D721Med (cell line): ENCODE measurements around the gene CPSF7.

Source experiments
- DNase-seq: peaks from one replicate; pipeline ENCODE4 v3.0.0; 2011; ENCODE audit warnings: low spot score; ENCODE audit not compliant: insufficient read length
- FAIRE-seq: peaks from 2 replicates; lab custom pipeline; 2011; peaks lifted over from hg19 to GRCh38; lab: Jason Lieb, UNC
- TF ChIP-seq, protein P1 (sequence below): IDR thresholded peaks from 2 replicates; pipeline ENCODE4 v1.5.1; 2012; ENCODE audit warnings: mild to moderate bottlenecking, control low read depth; ENCODE audit not compliant: insufficient read depth; ENCODE audit errors: missing control alignments

Gene CPSF7

GRCh38 chr11:61454520-61454919 is 24.7 kb upstream of the CPSF7 start:
- DNase-seq (no peak), FAIRE-seq (no peak)
- TF ChIP-seq, protein P1, sequence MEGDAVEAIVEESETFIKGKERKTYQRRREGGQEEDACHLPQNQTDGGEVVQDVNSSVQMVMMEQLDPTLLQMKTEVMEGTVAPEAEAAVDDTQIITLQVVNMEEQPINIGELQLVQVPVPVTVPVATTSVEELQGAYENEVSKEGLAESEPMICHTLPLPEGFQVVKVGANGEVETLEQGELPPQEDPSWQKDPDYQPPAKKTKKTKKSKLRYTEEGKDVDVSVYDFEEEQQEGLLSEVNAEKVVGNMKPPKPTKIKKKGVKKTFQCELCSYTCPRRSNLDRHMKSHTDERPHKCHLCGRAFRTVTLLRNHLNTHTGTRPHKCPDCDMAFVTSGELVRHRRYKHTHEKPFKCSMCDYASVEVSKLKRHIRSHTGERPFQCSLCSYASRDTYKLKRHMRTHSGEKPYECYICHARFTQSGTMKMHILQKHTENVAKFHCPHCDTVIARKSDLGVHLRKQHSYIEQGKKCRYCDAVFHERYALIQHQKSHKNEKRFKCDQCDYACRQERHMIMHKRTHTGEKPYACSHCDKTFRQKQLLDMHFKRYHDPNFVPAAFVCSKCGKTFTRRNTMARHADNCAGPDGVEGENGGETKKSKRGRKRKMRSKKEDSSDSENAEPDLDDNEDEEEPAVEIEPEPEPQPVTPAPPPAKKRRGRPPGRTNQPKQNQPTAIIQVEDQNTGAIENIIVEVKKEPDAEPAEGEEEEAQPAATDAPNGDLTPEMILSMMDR: no peak

DNA sequence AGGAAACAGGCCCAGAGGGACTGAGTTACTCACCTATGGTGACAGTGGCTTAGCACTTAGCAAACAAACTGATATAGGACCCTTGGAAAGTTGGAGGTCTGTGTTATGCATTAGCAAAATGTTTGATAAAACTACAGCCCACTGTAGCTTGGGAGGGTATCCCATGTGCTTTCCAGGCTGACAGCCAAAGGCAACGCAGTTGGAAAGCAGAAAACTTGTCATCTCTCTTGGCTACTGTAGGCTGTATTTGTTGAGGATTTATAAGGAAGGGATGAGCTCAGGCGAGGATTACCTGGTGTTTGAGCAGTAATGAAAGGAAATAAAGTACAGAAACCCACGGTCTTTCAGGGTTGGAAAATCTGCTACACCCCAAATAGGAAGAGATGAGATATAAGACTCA is 23.9 kb upstream of the CPSF7 start:
- FAIRE-seq: no peak
- no peak for DNase-seq
- TF ChIP-seq, protein P1: no peak

DNA sequence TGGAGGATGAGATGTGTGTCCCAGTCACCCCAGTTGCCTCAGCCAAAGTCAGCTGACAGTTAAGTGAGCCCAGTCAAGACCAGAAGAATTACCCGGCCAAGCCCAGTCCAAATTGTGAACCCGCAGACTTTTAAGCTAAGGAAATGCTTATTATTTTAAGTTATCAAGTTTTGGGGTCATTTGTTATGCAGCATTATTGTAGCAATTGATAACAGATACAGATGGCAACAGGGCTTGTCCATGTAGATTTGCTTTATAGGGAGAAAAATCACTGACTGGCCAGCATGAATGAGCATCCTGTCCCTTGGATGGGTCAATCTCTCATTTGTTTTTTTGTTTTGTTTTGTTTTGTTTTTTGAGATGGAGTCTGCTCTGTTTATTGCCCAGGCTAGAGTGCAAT is 23.1 kb upstream of the CPSF7 start:
- TF ChIP-seq, protein P1: no peak
- DNase-seq (no peak), FAIRE-seq (no peak)

GRCh38 chr11:61448552-61448927 is 18.8 kb upstream of the CPSF7 start:
- TF ChIP-seq, protein P1: no peak
- no peak for FAIRE-seq

DNA sequence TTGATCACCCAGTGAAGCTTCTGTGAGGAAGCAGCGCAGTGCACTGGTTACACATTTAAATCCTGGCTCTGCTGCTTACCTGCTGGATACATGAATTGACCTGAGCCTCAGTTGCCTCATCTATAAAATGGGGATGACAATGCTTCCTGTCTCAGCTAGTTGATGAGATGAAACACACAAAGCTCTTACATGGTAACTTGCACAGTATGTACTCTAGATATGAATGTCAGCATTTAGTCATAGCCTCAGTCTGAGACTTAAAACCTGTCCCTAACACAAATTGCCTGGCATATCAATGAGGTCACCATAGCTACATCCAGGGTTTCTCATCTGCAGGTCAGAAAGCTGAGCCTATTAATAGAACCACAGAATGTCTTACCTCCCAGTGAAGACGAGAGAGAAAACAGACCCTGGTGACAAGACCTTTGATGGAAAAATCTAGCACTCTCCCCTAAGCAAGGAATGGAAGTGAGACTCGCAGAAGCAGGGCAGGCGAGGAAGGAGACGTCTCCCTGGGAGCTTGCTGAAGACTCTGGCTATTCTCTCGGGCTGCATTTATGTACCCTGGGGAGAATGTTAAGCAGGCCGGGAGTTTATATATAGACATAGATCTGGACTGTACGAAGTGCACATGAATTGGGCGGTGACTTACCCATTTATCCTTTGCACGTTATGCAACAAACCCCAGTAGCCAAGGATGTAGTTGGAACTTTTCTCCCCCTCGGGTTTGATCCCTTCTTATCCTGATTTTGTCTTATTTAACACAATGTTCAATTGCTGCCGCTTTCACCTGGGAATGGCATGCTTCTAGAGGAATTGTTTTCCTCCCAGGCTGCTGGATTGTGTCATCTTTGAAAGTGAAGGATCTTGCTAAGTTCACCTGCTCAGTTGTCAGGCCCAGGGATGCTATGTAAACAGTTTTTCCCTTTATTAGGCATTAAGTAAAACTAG is 18.1 kb upstream of the CPSF7 start:
- FAIRE-seq (no peak), DNase-seq (no peak)
- TF ChIP-seq, protein P1: no peak

More at GRCh38 chr11:61448552-61448927, 18.8 kb upstream of the CPSF7 start:
- DNase-seq: no peak

GRCh38 chr11:61446211-61446651 is 16.5 kb upstream of the CPSF7 start:
- DNase-seq (peak; percentile 67), FAIRE-seq (no peak)
- TF ChIP-seq, protein P1: peak; percentile 95

DNA sequence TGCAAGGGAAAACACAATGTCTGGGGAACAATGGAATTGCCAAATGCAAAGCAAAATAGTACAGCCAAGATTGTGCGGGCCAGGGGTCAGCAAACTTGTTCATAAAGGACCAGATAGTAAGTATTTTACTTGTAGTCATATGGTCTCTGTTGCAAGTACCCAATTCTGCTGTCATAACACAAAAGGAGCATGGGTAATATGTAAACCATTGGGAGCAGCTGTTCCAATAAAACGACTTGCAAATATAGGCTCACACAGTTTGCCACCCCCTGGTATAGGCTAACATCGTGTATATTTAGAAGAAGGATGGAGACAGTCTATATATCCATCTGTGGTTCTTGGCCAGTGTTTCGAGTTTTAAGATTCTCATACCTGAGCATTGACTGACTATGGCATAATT is 15.7 kb upstream of the CPSF7 start:
- TF ChIP-seq, protein P1: no peak
- FAIRE-seq: no peak
- DNase-seq: no peak
